ENCODE measurements around the gene R3HCC1L.
"Not testable (repeated sequence)": the region's sequence is repeated elsewhere in the genome, so short reads cannot be mapped to it uniquely, and the experiment has no call there.

The R3HCC1L gene

DNA sequence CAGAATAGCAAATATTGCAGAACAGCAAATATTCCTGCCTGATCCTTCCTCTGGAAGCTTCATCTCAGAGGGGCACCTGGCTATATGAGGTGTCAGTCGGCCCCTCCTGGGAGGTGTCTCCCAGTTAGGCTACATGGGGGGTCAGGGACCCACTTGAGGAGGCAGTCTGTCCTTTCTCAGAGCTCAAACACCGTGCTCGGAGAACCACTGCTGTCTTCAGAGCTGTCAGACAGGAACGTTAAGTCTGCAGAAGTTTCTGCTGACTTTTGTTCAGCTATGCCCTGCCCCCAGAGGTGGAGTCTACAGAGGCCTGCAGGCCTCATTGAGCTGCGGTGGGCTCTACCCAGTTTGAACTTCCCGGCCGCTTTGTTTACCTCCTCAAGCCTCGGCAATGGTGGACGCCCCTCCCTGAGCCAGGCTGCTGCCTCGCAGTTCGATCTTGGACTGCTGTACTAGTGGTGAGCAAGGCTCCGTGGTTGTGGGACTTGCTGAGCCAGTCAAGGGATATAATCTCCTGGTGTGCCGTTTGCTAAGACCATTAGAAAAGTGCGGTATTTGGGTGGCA is 48.0 kb downstream of the R3HCC1L start:
- DNase-seq = not testable (repeated sequence)

DNA sequence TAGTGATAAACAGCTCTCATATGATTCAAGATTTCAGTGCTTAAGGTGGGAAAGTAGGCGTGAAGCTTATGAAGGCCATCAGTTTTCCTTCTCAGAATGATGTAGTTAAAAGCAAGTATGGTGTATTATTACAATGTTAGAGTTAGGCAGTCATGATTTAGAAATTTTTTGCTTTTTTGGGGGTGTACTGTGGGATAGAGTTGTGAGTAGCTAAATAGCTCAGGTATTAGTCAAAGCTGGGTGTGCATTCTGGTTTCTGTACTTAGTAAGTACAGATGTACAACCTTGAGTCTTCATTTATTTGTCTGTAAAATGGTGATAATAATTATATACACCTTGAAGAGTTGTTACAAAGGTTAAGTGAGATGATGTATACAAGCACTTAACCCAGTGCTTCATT is 52.2 kb downstream of the R3HCC1L start:
- DNase-seq = no peak

- DNase-seq = not testable (repeated sequence)
Measured at GRCh38 chr10:98190773-98191172, 56.3 kb downstream of the R3HCC1L start.

DNA sequence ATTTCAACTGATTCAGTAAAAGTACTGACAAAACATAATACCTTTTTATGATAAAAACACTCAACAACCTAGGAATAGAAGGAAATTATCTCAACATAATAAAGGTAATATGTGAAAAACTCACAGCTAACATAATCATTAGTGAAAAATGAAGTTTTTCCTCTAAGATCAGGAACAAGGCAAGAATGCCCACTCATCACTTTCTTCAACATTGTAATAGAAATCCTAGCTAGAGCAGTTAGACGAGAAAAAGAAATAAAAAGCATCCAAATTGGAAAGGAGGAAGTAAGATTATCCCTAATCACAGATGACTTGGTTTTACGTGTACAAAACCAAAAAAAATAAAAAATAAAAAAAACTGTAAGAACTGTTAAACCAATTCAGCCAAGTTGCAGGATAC is 58.6 kb downstream of the R3HCC1L start:
- no peak for DNase-seq

GRCh38 chr10:98194633-98195032 is 60.2 kb downstream of the R3HCC1L start:
- DNase-seq = no peak

DNA sequence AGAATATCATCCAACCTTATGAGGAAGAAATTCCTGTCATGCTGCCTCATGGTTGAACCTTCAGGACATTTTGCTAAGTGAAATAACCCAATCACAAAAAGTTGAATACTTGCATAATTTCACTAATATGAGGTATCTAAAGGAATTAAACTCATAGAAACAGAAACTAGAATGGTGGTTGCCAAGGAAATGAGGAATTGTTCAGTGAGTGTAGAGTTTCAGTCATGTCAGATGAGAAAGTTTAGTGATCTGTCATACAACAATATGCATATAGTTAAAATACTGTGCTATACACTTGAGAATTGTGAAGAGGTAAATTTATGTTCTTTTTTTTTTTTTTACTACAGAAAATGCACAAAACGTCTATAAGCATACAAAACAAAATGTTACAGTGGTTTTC is 60.7 kb downstream of the R3HCC1L start:
- DNase-seq = no peak

DNA sequence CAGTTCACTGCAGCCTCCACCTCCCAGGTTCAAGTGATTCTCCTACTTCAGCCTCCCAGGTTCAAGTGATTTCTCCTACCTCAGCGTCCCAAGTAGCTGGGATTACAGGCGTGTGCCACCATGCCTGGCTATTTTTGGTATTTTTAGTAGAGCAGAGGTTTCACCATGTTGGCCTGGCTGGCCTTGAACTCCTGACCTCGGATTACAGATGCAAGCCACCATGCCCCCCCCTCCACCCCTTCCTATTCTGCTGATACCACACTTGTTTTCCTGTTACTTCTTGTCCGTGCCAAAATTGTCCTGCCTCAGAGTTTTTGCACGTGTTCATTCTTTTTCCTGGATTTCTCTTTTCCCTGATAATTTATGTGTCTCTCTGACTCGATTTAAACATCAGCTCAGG is 62.5 kb downstream of the R3HCC1L start:
- DNase-seq = no peak

DNA sequence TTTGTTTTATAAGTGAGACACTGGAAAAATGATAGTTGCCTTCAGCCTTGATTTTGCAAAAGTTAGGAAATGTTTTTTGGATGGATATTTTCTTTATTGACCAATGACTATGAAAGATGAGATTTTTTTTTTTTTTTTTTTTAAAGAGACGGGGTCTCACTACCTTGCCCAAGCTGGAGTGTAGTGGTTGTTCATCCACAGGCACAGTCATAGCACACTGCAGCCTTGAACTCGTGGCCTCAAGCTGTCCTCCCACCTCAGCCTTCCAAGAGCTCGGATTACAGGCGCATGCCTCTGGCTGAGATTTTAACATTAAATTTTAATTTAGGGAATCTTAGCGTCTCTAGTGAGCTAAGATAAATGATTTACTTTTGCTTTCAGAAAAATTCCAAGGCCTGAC is 67.3 kb downstream of the R3HCC1L start:
- no peak for DNase-seq

DNA sequence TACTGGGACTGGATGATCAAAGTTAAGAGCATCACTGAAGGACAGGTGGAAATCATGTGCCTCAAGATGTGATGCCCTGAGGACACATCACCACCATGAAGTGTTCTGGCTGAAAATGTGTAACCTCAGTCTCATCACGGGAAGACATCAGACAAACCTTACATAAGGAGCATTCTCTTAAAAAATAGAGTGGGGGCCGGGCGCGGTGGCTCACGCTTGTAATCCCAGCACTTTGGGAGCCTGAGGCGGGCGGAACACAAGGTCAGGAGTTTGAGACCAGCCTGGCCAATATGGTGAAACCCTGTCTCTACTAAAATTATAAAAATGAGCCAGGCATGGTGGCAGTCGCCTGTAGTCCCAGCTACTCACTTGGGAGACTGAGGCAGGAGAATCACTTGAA is 67.9 kb downstream of the R3HCC1L start:
- no peak for DNase-seq

DNA sequence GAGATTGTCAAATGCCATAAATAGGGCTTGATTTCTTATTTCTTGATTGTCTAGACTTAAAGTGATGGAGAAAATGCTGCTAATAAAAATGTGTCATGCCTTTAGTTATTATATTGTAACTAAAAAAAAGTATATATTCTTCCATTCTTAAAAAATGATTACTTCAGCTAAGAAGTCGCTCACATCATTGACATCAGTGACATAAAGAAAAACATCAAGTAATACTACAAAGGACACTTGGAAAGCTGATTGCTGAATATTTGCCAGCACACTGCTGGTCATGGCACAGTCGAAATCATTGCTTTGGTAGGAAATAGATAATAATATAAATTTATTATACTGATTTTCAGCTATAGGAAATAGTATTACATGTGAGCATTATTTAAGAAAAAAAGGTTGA is 70.9 kb downstream of the R3HCC1L start:
- no peak for DNase-seq

GRCh38 chr10:98208925-98209324 is 74.5 kb downstream of the R3HCC1L start:
- no peak for DNase-seq

DNA sequence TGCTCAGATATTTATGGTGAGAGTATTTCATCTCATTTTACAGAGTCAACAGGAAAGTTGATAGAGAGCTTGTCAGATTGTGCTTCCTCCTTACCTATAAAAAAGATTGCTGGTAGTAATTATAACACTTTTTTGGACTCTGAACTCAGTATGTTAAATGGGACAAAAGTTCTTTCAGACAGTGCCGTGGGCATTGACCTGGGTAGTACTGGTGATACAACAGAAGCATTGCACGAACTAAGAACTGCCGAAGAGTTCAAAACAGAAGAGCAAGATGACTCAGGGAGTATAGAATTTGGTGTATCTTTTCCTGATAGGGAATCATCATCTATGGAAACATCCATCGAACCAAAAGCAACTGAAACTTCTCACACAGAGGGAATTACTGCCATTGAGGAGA is 75.0 kb downstream of the R3HCC1L start:
- DNase-seq = no peak

- DNase-seq = no peak
Measured at GRCh38 chr10:98212196-98212595, 77.7 kb downstream of the R3HCC1L start.

DNA sequence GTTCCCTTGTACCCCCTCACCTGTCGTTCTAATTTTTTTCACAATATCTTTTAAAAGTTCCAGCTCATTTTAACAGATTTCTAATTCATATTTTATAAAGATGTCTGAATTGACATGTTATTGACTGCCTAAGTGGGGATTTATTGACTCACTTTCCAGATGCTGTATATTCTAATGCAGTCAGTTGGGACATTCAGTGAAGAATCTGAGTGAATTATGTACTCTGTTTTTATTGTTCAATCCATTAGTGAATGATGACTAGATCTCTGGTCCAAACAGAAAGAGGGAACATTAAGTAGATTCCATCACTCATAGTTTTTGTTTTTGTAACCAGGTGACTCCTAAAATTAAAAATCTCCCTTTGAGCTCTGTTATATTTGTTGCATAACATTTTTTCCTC is 79.3 kb downstream of the R3HCC1L start:
- DNase-seq = no peak

DNA sequence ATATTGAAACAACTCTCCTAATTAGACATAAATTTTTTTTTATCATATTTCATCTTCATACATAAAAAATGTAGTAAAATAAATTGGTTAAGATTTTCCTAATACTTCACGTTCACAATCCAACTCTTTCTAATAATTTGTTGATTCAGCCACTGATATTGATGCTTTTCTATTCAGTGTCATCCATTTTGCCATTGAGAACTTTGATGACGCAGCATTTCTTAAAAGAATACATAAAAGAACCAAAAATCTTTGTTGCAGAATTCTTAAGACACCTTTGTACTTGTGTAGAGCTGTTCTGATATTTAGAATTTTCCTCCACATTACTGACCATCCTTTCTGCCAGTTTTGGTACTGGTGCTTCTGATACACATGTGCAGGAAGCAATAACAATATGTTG is 80.9 kb downstream of the R3HCC1L start:
- DNase-seq = no peak

GRCh38 chr10:98217801-98218200 is 83.3 kb downstream of the R3HCC1L start:
- no peak for DNase-seq

- DNase-seq = no peak
Measured at GRCh38 chr10:98223874-98224273, 89.4 kb downstream of the R3HCC1L start.

DNA sequence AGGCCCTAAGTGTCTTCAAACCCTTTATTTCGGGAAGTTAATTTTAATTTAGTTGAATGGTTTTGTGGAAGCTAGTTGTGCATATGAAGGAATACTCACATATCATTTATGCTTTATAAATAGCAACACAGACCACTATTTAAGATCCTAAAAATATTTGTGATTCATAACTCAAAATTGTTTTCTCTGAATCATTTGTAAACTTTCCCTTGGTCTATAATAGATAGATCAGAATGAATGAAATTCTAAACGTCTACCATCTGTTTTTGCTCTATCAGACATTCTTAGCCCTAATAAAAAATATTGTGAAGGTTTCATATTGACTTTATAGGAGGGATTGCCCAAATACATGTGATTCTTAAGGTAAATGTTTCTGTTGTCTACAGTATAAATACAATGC is 90.1 kb downstream of the R3HCC1L start:
- DNase-seq = no peak

DNA sequence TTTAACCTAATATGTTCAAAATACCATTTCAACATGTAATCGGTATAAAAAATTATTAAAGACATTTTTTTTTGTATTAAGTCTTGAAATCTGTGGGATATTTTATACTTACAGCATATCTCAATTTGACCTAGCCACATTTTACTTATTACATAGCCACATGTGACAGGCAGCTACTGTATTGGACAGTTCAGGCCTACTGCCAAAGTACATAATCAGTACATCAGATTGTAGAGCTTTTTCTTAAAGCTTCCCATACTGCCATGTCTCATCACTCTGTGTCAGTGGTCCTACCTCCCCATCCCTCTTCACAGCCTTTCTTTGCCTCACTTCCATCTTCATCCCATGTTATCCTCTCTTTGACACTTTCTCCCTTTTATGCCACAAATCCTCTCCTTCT is 90.5 kb downstream of the R3HCC1L start:
- DNase-seq = no peak

- no peak for DNase-seq
Measured at GRCh38 chr10:98226508-98227144, 92.2 kb downstream of the R3HCC1L start.

DNA sequence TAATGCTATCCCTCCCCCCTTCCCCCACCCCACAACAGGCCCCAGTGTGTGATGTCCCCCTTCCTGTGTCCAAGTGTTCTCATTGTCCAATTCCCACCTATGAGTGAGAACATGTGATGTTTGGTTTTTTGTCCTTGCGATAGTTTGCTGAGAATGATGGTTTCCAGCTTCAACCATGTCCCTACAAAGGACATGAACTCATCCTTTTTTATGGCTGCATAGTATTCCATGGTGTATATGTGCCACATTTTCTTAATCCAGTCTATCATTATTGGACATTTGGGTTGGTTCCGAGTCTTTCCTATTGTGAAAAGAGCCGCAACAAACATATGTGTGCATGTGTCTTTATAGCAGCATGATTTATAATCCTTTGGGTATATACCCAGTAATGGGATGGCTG is 93.3 kb downstream of the R3HCC1L start:
- DNase-seq = not testable (repeated sequence)

GRCh38 chr10:98228266-98228665 is 93.8 kb downstream of the R3HCC1L start:
- not testable (repeated sequence) for DNase-seq

DNA sequence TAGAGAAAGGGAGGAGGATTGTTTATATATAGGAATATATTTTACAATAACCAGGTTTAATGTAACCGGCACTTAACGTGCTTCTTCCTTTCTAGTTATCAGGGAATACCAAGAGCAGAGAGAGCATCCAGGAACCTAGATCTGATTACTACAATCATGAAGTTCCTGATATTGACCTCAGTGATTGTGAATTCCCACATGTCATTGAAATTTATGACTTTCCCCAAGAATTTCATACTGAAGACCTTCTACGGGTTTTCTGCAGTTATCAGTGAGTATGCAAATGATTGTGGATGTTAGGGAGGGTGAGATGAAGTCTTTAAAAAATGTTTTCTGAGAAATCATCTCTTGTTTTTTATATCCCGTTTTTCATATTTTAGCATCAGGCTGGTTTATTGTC is 97.0 kb downstream of the R3HCC1L start:
- DNase-seq = no peak

- DNase-seq = no peak
Measured at GRCh38 chr10:98235846-98236245, 101.4 kb downstream of the R3HCC1L start.

DNA sequence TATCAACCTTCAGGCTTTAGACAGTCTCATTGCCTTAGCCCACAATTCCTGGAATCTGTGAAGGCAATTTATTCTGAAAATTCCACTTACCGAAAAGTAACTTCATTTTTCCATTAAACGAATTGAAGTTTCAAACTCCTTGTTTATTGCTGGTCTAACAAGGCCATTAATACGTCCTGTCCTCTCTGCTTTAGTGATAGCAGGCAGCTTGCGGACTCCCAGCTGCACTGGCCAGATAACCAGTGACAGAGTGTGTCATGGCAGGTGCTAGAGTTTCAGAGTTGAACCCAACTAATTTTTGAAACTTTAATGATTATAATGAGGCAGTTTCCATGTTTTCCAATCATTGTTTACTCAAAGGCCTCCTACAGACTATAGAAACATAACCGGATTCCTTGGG is 102.4 kb downstream of the R3HCC1L start:
- no peak for DNase-seq

Measured in activated CD4-positive, alpha-beta T cell treated with anti-CD3 and anti-CD28 coated beads, Interleukin-2, amount 50 U/mL, for 4 hours (primary cell).